Measurements from ENCODE around the gene CUBN. TPM values are rescaled to one million over a fixed set of nuclear protein-coding genes. Genes with fewer than 3 reads are reported as not detected.

Gene CUBN
- polyA plus RNA-seq, 4 donors: 0.18 to 161 TPM; not detected in 2

DNA sequence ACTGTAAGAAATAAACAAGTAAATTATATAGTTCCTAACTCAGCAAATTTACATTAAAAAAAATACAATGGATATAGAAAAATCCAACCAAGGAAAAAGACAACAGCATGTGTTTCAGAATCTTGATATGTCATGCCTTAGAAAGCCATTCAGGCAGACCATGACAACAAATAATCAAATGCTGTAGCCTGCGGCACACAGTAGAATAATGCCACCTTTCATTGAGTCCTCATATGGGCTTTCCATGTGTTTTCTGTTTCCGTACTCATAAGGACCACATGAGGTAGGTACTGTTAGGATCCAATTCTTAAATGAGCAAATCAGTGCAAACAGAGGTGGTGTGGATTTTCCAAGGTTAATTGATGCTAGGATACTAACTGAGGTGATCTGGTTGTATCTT lies 138.6 kb downstream of the CUBN start:
- no peaks in the 10 kb centered on the region for H3K4me1 ChIP-seq (ENCODE audit: control insufficient read depth in 3 of 3, insufficient read depth in 2 of 3, low read depth in 1 of 3, low read length in 2 of 3)
- FAIRE-seq (no peak), DNase-seq (no peak)
- no peak overlapping the region for H3K4me3 ChIP-seq (ENCODE audit: low read depth in 1 of 3, low read length in 3 of 3)
- H3K9me3 ChIP-seq (ENCODE audit: control insufficient read depth in 2 of 2, insufficient read depth in 1 of 2, low read depth in 1 of 2, low read length in 1 of 2): peaks cover 0 to 3% of the 10 kb centered on the region in 2 donors
- H3K27ac ChIP-seq (ENCODE audit: low read depth in 1 of 3, low read length in 2 of 3): no peak overlapping the region
- H3K27me3 ChIP-seq (ENCODE audit: control insufficient read depth in 3 of 3, insufficient read depth in 3 of 3, low read length in 3 of 3): no peaks in the 10 kb centered on the region
- H3K36me3 ChIP-seq (ENCODE audit: control insufficient read depth in 3 of 3, insufficient read depth in 2 of 3, low read depth in 1 of 3, low read length in 3 of 3): peaks cover 0 to 3% (median 0%) of the 10 kb centered on the region in 3 donors
- WGBS, 3 donors: 94 to 98% (median 94%) methylated on average over 2 of the region's 2 CpGs

DNA sequence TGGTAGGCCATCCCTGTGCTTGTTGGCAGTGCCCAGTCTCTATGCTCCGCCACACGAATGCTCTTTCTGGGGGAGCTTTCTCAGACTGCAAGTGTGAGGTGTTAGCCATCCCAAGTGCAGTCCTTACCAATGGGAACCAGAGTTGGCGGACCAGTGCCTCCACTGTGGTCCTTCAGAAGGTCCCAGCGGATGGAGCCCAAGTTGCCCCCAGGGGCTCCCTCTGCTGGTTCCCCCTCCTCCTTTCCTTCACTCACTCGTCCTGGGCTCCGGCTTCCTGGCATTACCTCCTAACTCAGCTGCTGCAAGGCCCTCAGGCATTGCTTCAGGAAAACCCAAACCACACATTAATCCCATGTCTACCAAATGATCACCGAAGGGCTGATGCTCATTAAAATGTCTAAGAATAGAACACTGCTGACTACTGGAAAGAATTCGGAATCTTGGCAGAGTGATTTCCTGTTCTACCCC lies 139.8 kb downstream of the CUBN start:
- FAIRE-seq (no peak), DNase-seq (no peak)
- no peak overlapping the region for H3K4me3 ChIP-seq (ENCODE audit: low read depth in 1 of 3, low read length in 3 of 3)
- 85 to 95% (median 89%) methylated on average over 8 of the region's 8 CpGs for WGBS, 3 donors
- peaks cover 0 to 3% (median 0%) of the 10 kb centered on the region in 3 donors for H3K36me3 ChIP-seq (ENCODE audit: control insufficient read depth in 3 of 3, insufficient read depth in 2 of 3, low read depth in 1 of 3, low read length in 3 of 3)
- H3K4me1 ChIP-seq (ENCODE audit: control insufficient read depth in 3 of 3, insufficient read depth in 2 of 3, low read depth in 1 of 3, low read length in 2 of 3): no peaks in the 10 kb centered on the region
- H3K27ac ChIP-seq (ENCODE audit: low read depth in 1 of 3, low read length in 2 of 3): no peak overlapping the region
- peaks cover 0 to 3% of the 10 kb centered on the region in 2 donors for H3K9me3 ChIP-seq (ENCODE audit: control insufficient read depth in 2 of 2, insufficient read depth in 1 of 2, low read depth in 1 of 2, low read length in 1 of 2)
- no peaks in the 10 kb centered on the region for H3K27me3 ChIP-seq (ENCODE audit: control insufficient read depth in 3 of 3, insufficient read depth in 3 of 3, low read length in 3 of 3)

DNA sequence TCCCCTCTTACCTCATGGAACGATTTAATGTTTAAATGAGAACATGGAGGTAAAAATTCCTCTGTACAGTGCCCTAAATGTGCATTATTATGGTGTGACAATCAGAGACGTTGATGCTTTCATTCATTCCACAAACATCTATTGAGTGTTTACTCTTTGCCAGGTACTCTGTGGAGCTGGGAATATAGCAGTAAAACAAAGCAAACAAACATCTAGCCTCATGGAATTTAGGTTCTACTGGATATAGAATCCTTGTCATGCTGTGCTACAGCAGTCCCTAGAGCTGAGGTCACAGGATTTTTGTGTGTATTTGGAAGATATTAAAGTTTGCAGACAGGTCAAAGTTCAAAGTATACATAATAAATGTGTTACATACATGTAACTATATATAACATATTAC lies 140.7 kb downstream of the CUBN start:
- Histone ChIP-seq H3K36me3 (ENCODE audit: control insufficient read depth in 3 of 3, insufficient read depth in 2 of 3, low read depth in 1 of 3, low read length in 3 of 3) (peaks cover 0 to 3% (median 0%) of the 10 kb centered on the region in 3 donors), H3K4me3 (ENCODE audit: low read depth in 1 of 3, low read length in 3 of 3) (no peak overlapping the region), H3K27ac (ENCODE audit: low read depth in 1 of 3, low read length in 2 of 3) (no peak overlapping the region), H3K4me1 (ENCODE audit: control insufficient read depth in 3 of 3, insufficient read depth in 2 of 3, low read depth in 1 of 3, low read length in 2 of 3) (no peaks in the 10 kb centered on the region), H3K9me3 (ENCODE audit: control insufficient read depth in 2 of 2, insufficient read depth in 1 of 2, low read depth in 1 of 2, low read length in 1 of 2) (peaks cover 0 to 3% of the 10 kb centered on the region in 2 donors), H3K27me3 (ENCODE audit: control insufficient read depth in 3 of 3, insufficient read depth in 3 of 3, low read length in 3 of 3) (no peaks in the 10 kb centered on the region)
- DNase-seq: no peak
- WGBS, 3 donors: 72 to 85% (median 81%) methylated on average over 2 of the region's 2 CpGs
- FAIRE-seq: no peak

DNA sequence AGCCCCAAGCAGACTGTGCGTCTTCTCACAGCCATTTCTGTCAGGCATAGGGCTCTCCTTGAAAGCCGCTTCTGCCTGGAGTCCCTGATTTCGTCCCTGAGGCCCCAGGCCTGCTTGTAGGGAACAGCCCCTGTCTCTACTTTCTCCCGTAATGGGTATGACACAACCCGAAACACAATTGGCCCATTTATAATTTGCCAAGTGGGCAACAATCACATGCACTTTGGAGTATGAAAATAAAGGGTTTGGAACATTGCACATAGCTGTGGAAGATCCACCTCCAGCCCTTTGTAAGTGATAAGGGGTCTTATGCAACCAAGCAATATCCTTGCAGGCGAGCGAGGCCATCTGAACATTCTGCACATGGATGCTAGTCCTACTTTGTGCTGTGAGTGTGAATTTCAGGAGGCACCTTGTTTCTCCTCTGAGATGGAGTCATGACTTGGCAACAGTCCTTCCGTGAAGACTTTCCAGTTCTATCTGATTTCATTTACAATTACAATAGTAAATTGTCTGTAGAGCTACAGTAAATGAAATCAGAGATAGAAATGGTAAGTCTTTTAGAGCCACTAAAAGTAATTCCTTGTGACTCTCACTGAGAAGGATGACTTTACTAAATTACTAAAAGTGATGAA lies 141.5 kb downstream of the CUBN start:
- H3K27me3 ChIP-seq (ENCODE audit: control insufficient read depth in 3 of 3, insufficient read depth in 3 of 3, low read length in 3 of 3): no peaks in the 10 kb centered on the region
- 84 to 92% (median 91%) methylated on average over 8 of the region's 8 CpGs for WGBS, 3 donors
- H3K9me3 ChIP-seq (ENCODE audit: control insufficient read depth in 2 of 2, insufficient read depth in 1 of 2, low read depth in 1 of 2, low read length in 1 of 2): peaks cover 0 to 3% of the 10 kb centered on the region in 2 donors
- peaks cover 0 to 3% (median 0%) of the 10 kb centered on the region in 3 donors for H3K36me3 ChIP-seq (ENCODE audit: control insufficient read depth in 3 of 3, insufficient read depth in 2 of 3, low read depth in 1 of 3, low read length in 3 of 3)
- H3K27ac ChIP-seq (ENCODE audit: low read depth in 1 of 3, low read length in 2 of 3): peak overlapping the region in 1 of 3 donors; percentile 63
- H3K4me3 ChIP-seq (ENCODE audit: low read depth in 1 of 3, low read length in 3 of 3): no peak overlapping the region
- H3K4me1 ChIP-seq (ENCODE audit: control insufficient read depth in 3 of 3, insufficient read depth in 2 of 3, low read depth in 1 of 3, low read length in 2 of 3): no peaks in the 10 kb centered on the region
- DNase-seq (no peak), FAIRE-seq (no peak)

DNA sequence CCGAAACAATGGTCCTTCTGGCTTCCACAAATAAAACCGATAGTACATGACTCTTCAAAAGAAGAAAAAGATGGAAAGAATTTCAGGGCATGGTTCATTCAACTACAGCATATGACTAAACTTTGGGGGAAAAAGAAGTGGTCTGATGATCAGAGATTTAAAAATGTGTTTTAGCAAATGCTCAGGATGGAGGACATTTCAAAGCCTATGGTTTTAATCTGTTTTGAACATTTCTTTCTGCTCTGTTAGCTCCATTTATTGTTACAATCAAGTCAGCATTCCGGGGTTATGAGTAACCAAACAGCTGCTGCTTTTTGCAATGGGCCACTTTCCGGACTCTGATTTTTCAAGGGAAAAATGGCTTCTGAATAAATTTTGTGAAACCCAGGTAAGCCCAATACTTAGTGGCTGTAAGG lies 142.4 kb downstream of the CUBN start:
- no peak overlapping the region for H3K4me3 ChIP-seq (ENCODE audit: low read depth in 1 of 3, low read length in 3 of 3)
- H3K27me3 ChIP-seq (ENCODE audit: control insufficient read depth in 3 of 3, insufficient read depth in 3 of 3, low read length in 3 of 3): no peaks in the 10 kb centered on the region
- H3K36me3 ChIP-seq (ENCODE audit: control insufficient read depth in 3 of 3, insufficient read depth in 2 of 3, low read depth in 1 of 3, low read length in 3 of 3): peaks cover 0 to 3% (median 0%) of the 10 kb centered on the region in 3 donors
- 65 to 80% (median 74%) methylated on average over 4 of the region's 4 CpGs for WGBS, 3 donors
- FAIRE-seq (no peak), DNase-seq (no peak)
- H3K27ac ChIP-seq (ENCODE audit: low read depth in 1 of 3, low read length in 2 of 3): peak overlapping the region in 2 of 3 donors; percentile 30 to 85
- H3K9me3 ChIP-seq (ENCODE audit: control insufficient read depth in 2 of 2, insufficient read depth in 1 of 2, low read depth in 1 of 2, low read length in 1 of 2): peaks cover 0 to 3% of the 10 kb centered on the region in 2 donors
- H3K4me1 ChIP-seq (ENCODE audit: control insufficient read depth in 3 of 3, insufficient read depth in 2 of 3, low read depth in 1 of 3, low read length in 2 of 3): no peaks in the 10 kb centered on the region

DNA sequence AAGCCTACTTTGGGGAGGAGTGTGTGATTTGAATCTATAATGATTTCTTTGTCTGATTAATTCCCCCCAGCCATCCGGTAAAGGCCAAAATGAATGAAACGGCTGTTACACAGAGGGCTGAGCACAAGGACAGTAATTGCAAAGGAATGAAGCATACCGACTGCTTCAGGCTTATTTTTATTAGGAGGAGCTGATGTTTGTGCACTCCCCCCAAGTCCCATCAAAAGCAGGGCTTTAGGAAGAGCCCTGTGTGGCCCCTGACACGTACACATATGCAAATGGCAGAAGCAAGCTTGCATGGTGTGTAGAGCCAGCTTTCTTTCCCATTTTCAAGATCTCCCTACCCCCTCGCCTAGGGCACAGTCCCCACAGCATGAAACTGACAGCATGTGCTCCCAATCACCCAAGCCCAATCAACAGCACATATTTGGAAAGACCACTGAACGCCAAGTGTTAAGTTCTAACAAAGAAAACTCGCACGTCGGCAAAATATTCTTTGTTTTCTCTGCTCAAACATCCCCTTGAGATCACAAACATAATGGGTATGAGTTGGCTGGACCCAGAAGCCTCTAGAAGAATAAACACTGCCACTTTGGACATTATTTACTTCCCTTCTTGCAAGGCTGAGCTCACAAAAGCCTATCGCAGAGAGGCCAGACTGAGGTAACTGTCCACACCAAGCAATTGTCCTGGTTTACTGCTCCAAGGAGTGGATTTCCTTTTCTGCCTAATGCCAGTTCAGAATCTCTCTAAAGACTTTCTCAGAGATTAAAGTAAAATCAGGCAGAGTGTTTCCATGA lies 143.0 kb downstream of the CUBN start:
- H3K4me3 ChIP-seq (ENCODE audit: low read depth in 1 of 3, low read length in 3 of 3): no peak overlapping the region
- no peak for FAIRE-seq
- H3K9me3 ChIP-seq (ENCODE audit: control insufficient read depth in 2 of 2, insufficient read depth in 1 of 2, low read depth in 1 of 2, low read length in 1 of 2): peaks cover 0 to 3% of the 10 kb centered on the region in 2 donors
- peak overlapping the region in 2 of 3 donors; percentile 30 to 85 for H3K27ac ChIP-seq (ENCODE audit: low read depth in 1 of 3, low read length in 2 of 3)
- no peaks in the 10 kb centered on the region for H3K4me1 ChIP-seq (ENCODE audit: control insufficient read depth in 3 of 3, insufficient read depth in 2 of 3, low read depth in 1 of 3, low read length in 2 of 3)
- 68 to 78% (median 73%) methylated on average over 10 of the region's 10 CpGs for WGBS, 3 donors
- DNase-seq: no peak
- H3K36me3 ChIP-seq (ENCODE audit: control insufficient read depth in 3 of 3, insufficient read depth in 2 of 3, low read depth in 1 of 3, low read length in 3 of 3): peaks cover 0 to 3% (median 0%) of the 10 kb centered on the region in 3 donors
- H3K27me3 ChIP-seq (ENCODE audit: control insufficient read depth in 3 of 3, insufficient read depth in 3 of 3, low read length in 3 of 3): no peaks in the 10 kb centered on the region

DNA sequence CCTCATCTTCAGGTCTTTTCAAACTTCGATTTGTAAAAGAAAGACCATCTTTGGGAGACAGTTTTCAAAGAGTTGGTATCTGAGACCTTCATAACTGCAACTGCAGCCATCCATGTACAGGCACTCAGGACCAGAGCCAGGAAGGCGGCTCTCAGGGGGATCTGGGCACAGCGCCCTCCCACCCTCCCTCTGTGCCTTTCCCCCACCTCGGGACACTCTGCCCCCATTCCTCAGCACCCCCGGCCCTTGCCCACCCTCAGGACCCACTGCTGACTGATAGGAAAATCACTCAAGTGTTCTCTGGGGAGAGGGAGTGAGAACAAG lies 143.6 kb downstream of the CUBN start:
- peak overlapping the region in 1 of 3 donors; percentile 85 for H3K27ac ChIP-seq (ENCODE audit: low read depth in 1 of 3, low read length in 2 of 3)
- no peak overlapping the region for H3K4me3 ChIP-seq (ENCODE audit: low read depth in 1 of 3, low read length in 3 of 3)
- no peaks in the 10 kb centered on the region for H3K4me1 ChIP-seq (ENCODE audit: control insufficient read depth in 3 of 3, insufficient read depth in 2 of 3, low read depth in 1 of 3, low read length in 2 of 3)
- H3K9me3 ChIP-seq (ENCODE audit: control insufficient read depth in 2 of 2, insufficient read depth in 1 of 2, low read depth in 1 of 2, low read length in 1 of 2): peaks cover 0 to 3% of the 10 kb centered on the region in 2 donors
- no peaks in the 10 kb centered on the region for H3K27me3 ChIP-seq (ENCODE audit: control insufficient read depth in 3 of 3, insufficient read depth in 3 of 3, low read length in 3 of 3)
- H3K36me3 ChIP-seq (ENCODE audit: control insufficient read depth in 3 of 3, insufficient read depth in 2 of 3, low read depth in 1 of 3, low read length in 3 of 3): peaks cover 0 to 6% (median 0%) of the 10 kb centered on the region in 3 donors
- 74 to 85% (median 77%) methylated on average over 5 of the region's 5 CpGs for WGBS, 3 donors
- FAIRE-seq (no peak), DNase-seq (no peak)

DNA sequence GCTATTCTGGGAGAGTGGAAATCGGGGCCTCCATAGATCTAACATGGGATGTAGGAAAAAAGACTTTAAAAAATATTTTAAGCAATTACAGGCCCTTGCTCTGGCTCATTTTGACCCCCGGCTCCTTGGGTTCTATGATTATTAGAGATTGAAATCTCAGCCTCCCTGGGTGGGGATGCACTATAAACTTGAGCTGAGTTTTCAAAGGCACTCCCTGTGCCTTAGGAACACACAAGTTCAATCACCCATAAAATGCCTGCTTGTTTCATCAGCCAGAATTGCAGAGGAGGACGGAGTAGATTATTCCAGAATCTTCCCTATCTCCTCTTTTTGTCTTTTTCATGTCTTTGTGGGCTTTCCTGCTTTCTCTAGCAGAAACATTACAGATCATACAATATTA lies 145.4 kb downstream of the CUBN start:
- no peaks in the 10 kb centered on the region for H3K4me1 ChIP-seq (ENCODE audit: control insufficient read depth in 3 of 3, insufficient read depth in 2 of 3, low read depth in 1 of 3, low read length in 2 of 3)
- no peaks in the 10 kb centered on the region for H3K27me3 ChIP-seq (ENCODE audit: control insufficient read depth in 3 of 3, insufficient read depth in 3 of 3, low read length in 3 of 3)
- no peak for FAIRE-seq
- 71 to 89% (median 76%) methylated on average over 3 of the region's 3 CpGs for WGBS, 3 donors
- peaks cover 0 to 5% (median 0%) of the 10 kb centered on the region in 3 donors for H3K36me3 ChIP-seq (ENCODE audit: control insufficient read depth in 3 of 3, insufficient read depth in 2 of 3, low read depth in 1 of 3, low read length in 3 of 3)
- no peak for DNase-seq
- no peak overlapping the region for H3K4me3 ChIP-seq (ENCODE audit: low read depth in 1 of 3, low read length in 3 of 3)
- H3K27ac ChIP-seq (ENCODE audit: low read depth in 1 of 3, low read length in 2 of 3): no peak overlapping the region
- no peaks in the 10 kb centered on the region for H3K9me3 ChIP-seq (ENCODE audit: control insufficient read depth in 2 of 2, insufficient read depth in 1 of 2, low read depth in 1 of 2, low read length in 1 of 2)
